ENCODE results near the gene IGF1R.

Gene IGF1R

GRCh38 chr15:98666841-98667240 is 18.5 kb downstream of the IGF1R start:
- H3K4me1 ChIP-seq (ENCODE audit: low read length) = peaks cover 19% of the 10 kb centered on the region
- H3K9ac ChIP-seq (ENCODE audit: low read length) = no peak overlapping the region
- H3K9me3 ChIP-seq (ENCODE audit: insufficient read depth, low read length) = no peaks in the 10 kb centered on the region
- TF ChIP-seq CTCF (IDR thresholded peaks at IDR 0.05; ENCODE audit: low read depth, low read length) (no peak), EZH2phosphoT487 (IDR thresholded peaks at IDR 0.05; ENCODE audit: low read depth) (no peak)
- H3K27ac ChIP-seq (ENCODE audit: low read length) = no peak overlapping the region
- peaks cover 25% of the 10 kb centered on the region for H3K79me2 ChIP-seq (ENCODE audit: low read length)
- H4K20me1 ChIP-seq (ENCODE audit: insufficient read depth, low read length) = peaks cover 29% of the 10 kb centered on the region; the same call in 1 of the 2 replicates
- no peaks in the 10 kb centered on the region for H3K27me3 ChIP-seq (ENCODE audit: low read depth, low read length)
- H2AFZ ChIP-seq (ENCODE audit: low read depth, low read length) = no peak overlapping the region
- H3K36me3 ChIP-seq (replicated peaks; ENCODE audit: low read depth, low read length) = no peaks in the 10 kb centered on the region
- no peak overlapping the region for H3K4me2 ChIP-seq (ENCODE audit: low read length)
- no peak overlapping the region for H3K4me3 ChIP-seq (ENCODE audit: low read length)

GRCh38 chr15:98667521-98668179 is 19.3 kb downstream of the IGF1R start:
- Histone ChIP-seq H3K4me3 (ENCODE audit: low read length) (no peak overlapping the region), H2AFZ (ENCODE audit: low read depth, low read length) (no peak overlapping the region), H3K36me3 (replicated peaks; ENCODE audit: low read depth, low read length) (no peaks in the 10 kb centered on the region), H3K27ac (ENCODE audit: low read length) (no peak overlapping the region), H3K27me3 (ENCODE audit: low read depth, low read length) (no peaks in the 10 kb centered on the region), H3K9ac (ENCODE audit: low read length) (no peak overlapping the region), H3K4me1 (ENCODE audit: low read length) (peaks cover 19% of the 10 kb centered on the region), H3K9me3 (ENCODE audit: insufficient read depth, low read length) (no peaks in the 10 kb centered on the region), H3K79me2 (ENCODE audit: low read length) (peaks cover 25% of the 10 kb centered on the region), H4K20me1 (ENCODE audit: insufficient read depth, low read length) (peaks cover 29% of the 10 kb centered on the region; the same call in 1 of the 2 replicates), H3K4me2 (ENCODE audit: low read length) (no peak overlapping the region)
- TF ChIP-seq CTCF (IDR thresholded peaks at IDR 0.05; ENCODE audit: low read depth, low read length) (no peak), EZH2phosphoT487 (IDR thresholded peaks at IDR 0.05; ENCODE audit: low read depth) (no peak)

GRCh38 chr15:98668566-98669308 is 20.4 kb downstream of the IGF1R start:
- Histone ChIP-seq H3K27me3 (ENCODE audit: low read depth, low read length) (no peaks in the 10 kb centered on the region), H3K36me3 (replicated peaks; ENCODE audit: low read depth, low read length) (no peaks in the 10 kb centered on the region), H3K4me3 (ENCODE audit: low read length) (peak overlapping the region; percentile 61), H3K4me2 (ENCODE audit: low read length) (peak overlapping the region; percentile 84), H3K4me1 (ENCODE audit: low read length) (peaks cover 19% of the 10 kb centered on the region), H3K9me3 (ENCODE audit: insufficient read depth, low read length) (no peaks in the 10 kb centered on the region), H3K27ac (ENCODE audit: low read length) (no peak overlapping the region), H3K79me2 (ENCODE audit: low read length) (peaks cover 25% of the 10 kb centered on the region), H2AFZ (ENCODE audit: low read depth, low read length) (no peak overlapping the region), H3K9ac (ENCODE audit: low read length) (peak overlapping the region; percentile 24), H4K20me1 (ENCODE audit: insufficient read depth, low read length) (peaks cover 29% of the 10 kb centered on the region; the same call in 1 of the 2 replicates)
- no peak for TF ChIP-seq CTCF (IDR thresholded peaks at IDR 0.05; ENCODE audit: low read depth, low read length)
- no peak for TF ChIP-seq EZH2phosphoT487 (IDR thresholded peaks at IDR 0.05; ENCODE audit: low read depth)

- no peak for TF ChIP-seq CTCF (IDR thresholded peaks at IDR 0.05; ENCODE audit: low read depth, low read length)
- TF ChIP-seq EZH2phosphoT487 (IDR thresholded peaks at IDR 0.05; ENCODE audit: low read depth) = no peak
- no peaks in the 10 kb centered on the region for H3K9me3 ChIP-seq (ENCODE audit: insufficient read depth, low read length)
- no peak overlapping the region for H3K4me3 ChIP-seq (ENCODE audit: low read length)
- H3K79me2 ChIP-seq (ENCODE audit: low read length) = peaks cover 25% of the 10 kb centered on the region
- H3K27ac ChIP-seq (ENCODE audit: low read length) = no peak overlapping the region
- no peak overlapping the region for H2AFZ ChIP-seq (ENCODE audit: low read depth, low read length)
- H4K20me1 ChIP-seq (ENCODE audit: insufficient read depth, low read length) = peaks cover 29% of the 10 kb centered on the region; the same call in 1 of the 2 replicates
- peaks cover 19% of the 10 kb centered on the region for H3K4me1 ChIP-seq (ENCODE audit: low read length)
- no peaks in the 10 kb centered on the region for H3K27me3 ChIP-seq (ENCODE audit: low read depth, low read length)
- no peaks in the 10 kb centered on the region for H3K36me3 ChIP-seq (replicated peaks; ENCODE audit: low read depth, low read length)
- H3K9ac ChIP-seq (ENCODE audit: low read length) = peak overlapping the region; percentile 24; the same call in 1 of the 2 replicates
- H3K4me2 ChIP-seq (ENCODE audit: low read length) = peak overlapping the region; percentile 84
Observed at GRCh38 chr15:98669638-98670037, 21.3 kb downstream of the IGF1R start.
